ENCODE measurements around the gene PRF1.

GRCh38 chr10:70583669-70584037 is 18.9 kb downstream of the PRF1 start:
- TF ChIP-seq POLR2A (IDR thresholded peaks at IDR 0.05): no peak
- TF ChIP-seq, protein P1, sequence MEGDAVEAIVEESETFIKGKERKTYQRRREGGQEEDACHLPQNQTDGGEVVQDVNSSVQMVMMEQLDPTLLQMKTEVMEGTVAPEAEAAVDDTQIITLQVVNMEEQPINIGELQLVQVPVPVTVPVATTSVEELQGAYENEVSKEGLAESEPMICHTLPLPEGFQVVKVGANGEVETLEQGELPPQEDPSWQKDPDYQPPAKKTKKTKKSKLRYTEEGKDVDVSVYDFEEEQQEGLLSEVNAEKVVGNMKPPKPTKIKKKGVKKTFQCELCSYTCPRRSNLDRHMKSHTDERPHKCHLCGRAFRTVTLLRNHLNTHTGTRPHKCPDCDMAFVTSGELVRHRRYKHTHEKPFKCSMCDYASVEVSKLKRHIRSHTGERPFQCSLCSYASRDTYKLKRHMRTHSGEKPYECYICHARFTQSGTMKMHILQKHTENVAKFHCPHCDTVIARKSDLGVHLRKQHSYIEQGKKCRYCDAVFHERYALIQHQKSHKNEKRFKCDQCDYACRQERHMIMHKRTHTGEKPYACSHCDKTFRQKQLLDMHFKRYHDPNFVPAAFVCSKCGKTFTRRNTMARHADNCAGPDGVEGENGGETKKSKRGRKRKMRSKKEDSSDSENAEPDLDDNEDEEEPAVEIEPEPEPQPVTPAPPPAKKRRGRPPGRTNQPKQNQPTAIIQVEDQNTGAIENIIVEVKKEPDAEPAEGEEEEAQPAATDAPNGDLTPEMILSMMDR (IDR thresholded peaks at IDR 0.05): no peak
